Neural cell (in vitro differentiated cells): ENCODE data around the gene RBM19. TPM values are rescaled to one million over a fixed set of nuclear protein-coding genes. Genes with fewer than 3 reads are reported as not detected.
"Not testable (repeated sequence)": the region's sequence is repeated elsewhere in the genome, so short reads cannot be mapped to it uniquely, and the experiment has no call there.

Experiments
- H2AFZ ChIP-seq: fragments of 200-600, 300-800 bp; sonication (generic), shearing (Covaris generic); 2 replicates; pipeline ENCODE4 v1.6.0; 2014; ENCODE audit warnings: low read depth, mild to moderate bottlenecking, antibody characterized with exemption, low read length, moderate library complexity
- H3F3A ChIP-seq: fragments of 200-600 bp; shearing (Covaris generic); 2 replicates; pipeline ENCODE4 v1.6.1; 2016; ENCODE audit warnings: mild to moderate bottlenecking, moderate library complexity, mixed read lengths, antibody characterized with exemption, low read length; ENCODE audit not compliant: insufficient read depth, poor library complexity, severe bottlenecking
- H3K27ac ChIP-seq: fragments of 200-600, 300-800 bp; sonication (generic), shearing (Covaris generic); 2 replicates; pipeline ENCODE4 v1.5.1; 2014; ENCODE audit warnings: mild to moderate bottlenecking, low read length, moderate library complexity
- H3K27me3 ChIP-seq: fragments of 300-800, 200-600 bp; sonication (generic), shearing (Covaris generic); 2 replicates; pipeline ENCODE4 v1.6.0; 2014; ENCODE audit warnings: mild to moderate bottlenecking, low read depth, low read length, moderate library complexity; ENCODE audit not compliant: insufficient read depth
- H3K36me3 ChIP-seq: fragments of 300-800, 200-600 bp; sonication (generic), shearing (Covaris generic); 2 replicates; pipeline ENCODE4 v1.5.1; 2014; ENCODE audit warnings: mild to moderate bottlenecking, antibody characterized with exemption, low read length, moderate library complexity; ENCODE audit not compliant: insufficient read depth
- H3K4me2 ChIP-seq: fragments of 300-800, 200-600 bp; sonication (generic), shearing (Covaris generic); 2 replicates; pipeline ENCODE4 v1.6.0; 2014; ENCODE audit warnings: mild to moderate bottlenecking, low read length
- H3K4me3 ChIP-seq: fragments of 300-800, 200-600 bp; sonication (generic), shearing (Covaris generic); 2 replicates; pipeline ENCODE4 v1.5.1; 2014; ENCODE audit warnings: mild to moderate bottlenecking, low read length, moderate library complexity
- H3K79me2 ChIP-seq: fragments of 200-600 bp; shearing (Covaris generic); replicated peaks from 2 replicates; pipeline ENCODE4 v1.6.0; 2014; ENCODE audit warnings: mild to moderate bottlenecking, low read length, moderate library complexity; ENCODE audit not compliant: insufficient read depth
- H3K9ac ChIP-seq: fragments of 300-800, 200-600 bp; sonication (generic), shearing (Covaris generic); 2 replicates; pipeline ENCODE4 v1.6.1; 2016; ENCODE audit warnings: mild to moderate bottlenecking, low read length, mixed read lengths
- H3K9me2 ChIP-seq: fragments of 200-600 bp; shearing (Covaris generic); 2 replicates; pipeline ENCODE4 v1.6.1; 2016; ENCODE audit warnings: mild to moderate bottlenecking, low read length, mixed read lengths; ENCODE audit not compliant: insufficient read depth
- H3K9me3 ChIP-seq: fragments of 200-600, 300-800 bp; sonication (generic), shearing (Covaris generic); 2 replicates; pipeline ENCODE4 v1.6.1; 2016; ENCODE audit warnings: mild to moderate bottlenecking, mixed run types, low read length, moderate library complexity, mixed read lengths
- H4K20me1 ChIP-seq: fragments of 200-600 bp; shearing (Covaris generic); 2 replicates; pipeline ENCODE4 v1.6.1; 2016; ENCODE audit warnings: mild to moderate bottlenecking, mixed run types; ENCODE audit not compliant: insufficient read depth
- EP300 ChIP-seq: fragments of 450-650 bp; conservative IDR thresholded peaks from 2 replicates; pipeline ENCODE4 v1.6.1; 2014; ENCODE audit warnings: antibody characterized with exemption, mild to moderate bottlenecking, moderate library complexity; ENCODE audit not compliant: poor library complexity, severe bottlenecking
- EZH2 ChIP-seq: fragments of 200-600, 300-800 bp; shearing (Covaris generic), sonication (generic); IDR thresholded peaks from 2 replicates; pipeline ENCODE4 v1.6.1; 2014; ENCODE audit warnings: antibody characterized with exemption, low read length, borderline replicate concordance, mild to moderate bottlenecking; ENCODE audit not compliant: insufficient read depth, poor library complexity, severe bottlenecking
- MXI1 ChIP-seq: fragments of 450-650 bp; conservative IDR thresholded peaks from 2 replicates; pipeline ENCODE4 v1.6.1; 2014; ENCODE audit warnings: antibody characterized with exemption, mild to moderate bottlenecking; ENCODE audit not compliant: poor library complexity, severe bottlenecking
- SMC3 ChIP-seq: fragments of 450-650 bp; conservative IDR thresholded peaks from 2 replicates; pipeline ENCODE4 v1.6.1; 2014; ENCODE audit warnings: antibody characterized with exemption, mild to moderate bottlenecking, moderate library complexity; ENCODE audit not compliant: poor library complexity
- polyA plus RNA-seq: library from polyadenylated mRNA; depleted of rRNA; stranded (reverse); fragments of >200 nt; gene quantifications from 2 replicates; pipeline ENCODE4 v1.2.3, GENCODE V29; 2014
- TF ChIP-seq, protein P1 (sequence below): IDR thresholded peaks from 2 replicates; pipeline ENCODE4 v1.6.1; 2012; ENCODE audit warnings: borderline replicate concordance

RBM19 gene
- polyA plus RNA-seq, 1 donor from 2014 or later = 14.2 TPM

DNA sequence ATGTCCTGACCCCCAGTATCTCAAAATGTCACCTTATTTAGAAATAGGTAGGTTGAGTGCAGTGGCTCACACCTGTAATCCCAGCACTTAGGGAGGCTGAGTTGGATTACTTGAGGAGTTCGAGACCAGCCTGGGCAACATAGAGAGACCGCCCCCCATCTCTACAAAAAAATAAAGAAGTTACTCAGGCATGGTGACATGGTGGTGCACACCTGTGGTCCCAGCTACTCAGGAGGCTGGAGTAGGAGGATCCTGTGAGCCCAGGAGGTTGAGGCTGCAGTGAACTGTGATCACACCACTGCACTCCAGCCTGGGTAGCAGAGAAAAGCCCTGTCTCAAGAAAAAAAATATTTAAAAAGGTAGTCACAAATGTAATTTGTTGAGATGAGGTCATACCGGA, 27.9 kb upstream of the RBM19 start:
- no peaks in the 10 kb centered on the region for H3K79me2 ChIP-seq
- H3F3A ChIP-seq = no peaks in the 10 kb centered on the region
- TF ChIP-seq EP300 (no peak), MXI1 (no peak)

DNA sequence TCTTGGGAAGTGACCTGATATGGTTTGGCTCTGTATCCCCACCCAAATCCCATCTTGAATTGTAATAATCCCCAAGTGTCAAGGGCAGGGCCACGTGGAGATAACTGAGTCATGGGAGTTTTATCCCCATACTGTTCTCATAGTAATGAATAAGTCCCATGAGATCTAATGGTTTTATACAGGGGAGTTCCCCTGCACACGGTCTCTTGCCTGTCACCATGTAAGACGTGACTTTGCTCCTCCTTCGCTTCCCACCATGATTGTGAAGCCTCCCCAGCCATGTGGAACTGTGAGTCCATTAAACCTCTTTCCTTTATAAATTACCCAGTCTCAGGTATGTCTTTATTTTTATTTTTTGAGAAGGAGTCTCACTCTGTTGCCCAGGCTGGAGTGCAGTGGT, 26.6 kb upstream of the RBM19 start:
- not testable (repeated sequence) for H2AFZ ChIP-seq, H3K27me3 ChIP-seq

More for the DNA sequence above, 27.9 kb upstream of the RBM19 start:
- H3K27me3 ChIP-seq = no peaks in the 10 kb centered on the region
- no peaks in the 10 kb centered on the region for H3K9me2 ChIP-seq
- H3K9me3 ChIP-seq = no peaks in the 10 kb centered on the region
- no peak overlapping the region for H2AFZ ChIP-seq
- H3K9ac ChIP-seq = no peak overlapping the region
- H3K27ac ChIP-seq = no peak overlapping the region
- H3K4me2 ChIP-seq = no peak overlapping the region
- no peak overlapping the region for H3K4me3 ChIP-seq
- no peaks in the 10 kb centered on the region for H4K20me1 ChIP-seq
- H3K36me3 ChIP-seq = no peaks in the 10 kb centered on the region

DNA sequence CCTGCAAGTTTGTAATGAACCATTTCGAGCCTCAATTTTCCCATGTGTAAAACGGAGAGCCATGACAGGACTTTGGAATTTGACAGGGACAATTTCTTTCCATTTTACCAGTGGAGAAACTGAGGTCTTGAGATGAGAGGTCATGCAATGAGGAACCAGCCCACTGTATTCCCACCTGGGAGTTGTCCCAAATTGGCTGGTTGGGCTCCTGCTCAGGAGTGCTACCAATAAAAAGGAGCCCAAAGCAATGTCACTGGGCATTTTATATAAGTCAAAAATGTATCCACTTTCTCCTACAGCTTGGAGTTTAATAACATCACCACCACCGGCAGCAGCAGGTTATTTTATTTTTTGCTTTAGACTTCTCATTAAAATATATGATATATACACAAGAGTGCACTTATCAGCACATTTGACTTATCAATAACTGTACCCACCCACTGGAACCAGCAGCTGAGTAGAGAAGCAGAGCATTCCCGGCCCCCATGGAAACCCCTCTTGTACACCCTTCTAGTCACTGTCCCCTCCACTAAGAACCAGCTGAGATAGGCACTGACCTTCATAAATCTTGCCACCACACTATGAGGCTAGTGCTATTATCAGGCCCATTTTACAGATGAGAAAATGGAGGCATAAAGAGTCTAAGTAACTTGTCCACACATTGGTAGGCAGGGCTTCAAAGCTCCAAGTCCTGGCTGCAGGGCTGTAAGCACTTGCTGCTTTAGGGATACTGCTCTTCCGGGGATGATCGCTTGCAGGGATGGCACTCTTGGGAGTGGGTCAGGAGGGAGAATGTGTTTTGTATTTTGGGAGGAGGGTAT, 25.3 kb upstream of the RBM19 start:
- Histone ChIP-seq H3K36me3 (no peaks in the 10 kb centered on the region), H3K4me2 (no peak overlapping the region), H2AFZ (no peak overlapping the region), H3K27me3 (no peaks in the 10 kb centered on the region), H3K4me3 (no peak overlapping the region), H3K79me2 (no peaks in the 10 kb centered on the region), H3F3A (no peaks in the 10 kb centered on the region), H4K20me1 (no peaks in the 10 kb centered on the region), H3K9ac (no peak overlapping the region), H3K9me2 (no peaks in the 10 kb centered on the region), H3K27ac (no peak overlapping the region), H3K9me3 (no peaks in the 10 kb centered on the region)
- TF ChIP-seq EZH2 (no peak), SMC3 (no peak), EP300 (no peak), MXI1 (no peak)
- TF ChIP-seq, protein P1, sequence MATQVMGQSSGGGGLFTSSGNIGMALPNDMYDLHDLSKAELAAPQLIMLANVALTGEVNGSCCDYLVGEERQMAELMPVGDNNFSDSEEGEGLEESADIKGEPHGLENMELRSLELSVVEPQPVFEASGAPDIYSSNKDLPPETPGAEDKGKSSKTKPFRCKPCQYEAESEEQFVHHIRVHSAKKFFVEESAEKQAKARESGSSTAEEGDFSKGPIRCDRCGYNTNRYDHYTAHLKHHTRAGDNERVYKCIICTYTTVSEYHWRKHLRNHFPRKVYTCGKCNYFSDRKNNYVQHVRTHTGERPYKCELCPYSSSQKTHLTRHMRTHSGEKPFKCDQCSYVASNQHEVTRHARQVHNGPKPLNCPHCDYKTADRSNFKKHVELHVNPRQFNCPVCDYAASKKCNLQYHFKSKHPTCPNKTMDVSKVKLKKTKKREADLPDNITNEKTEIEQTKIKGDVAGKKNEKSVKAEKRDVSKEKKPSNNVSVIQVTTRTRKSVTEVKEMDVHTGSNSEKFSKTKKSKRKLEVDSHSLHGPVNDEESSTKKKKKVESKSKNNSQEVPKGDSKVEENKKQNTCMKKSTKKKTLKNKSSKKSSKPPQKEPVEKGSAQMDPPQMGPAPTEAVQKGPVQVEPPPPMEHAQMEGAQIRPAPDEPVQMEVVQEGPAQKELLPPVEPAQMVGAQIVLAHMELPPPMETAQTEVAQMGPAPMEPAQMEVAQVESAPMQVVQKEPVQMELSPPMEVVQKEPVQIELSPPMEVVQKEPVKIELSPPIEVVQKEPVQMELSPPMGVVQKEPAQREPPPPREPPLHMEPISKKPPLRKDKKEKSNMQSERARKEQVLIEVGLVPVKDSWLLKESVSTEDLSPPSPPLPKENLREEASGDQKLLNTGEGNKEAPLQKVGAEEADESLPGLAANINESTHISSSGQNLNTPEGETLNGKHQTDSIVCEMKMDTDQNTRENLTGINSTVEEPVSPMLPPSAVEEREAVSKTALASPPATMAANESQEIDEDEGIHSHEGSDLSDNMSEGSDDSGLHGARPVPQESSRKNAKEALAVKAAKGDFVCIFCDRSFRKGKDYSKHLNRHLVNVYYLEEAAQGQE = no peak

More for the DNA sequence above, 26.6 kb upstream of the RBM19 start:
- H3K4me3 ChIP-seq, H3K9me3 ChIP-seq, H4K20me1 ChIP-seq, H3K9me2 ChIP-seq, H3K4me2 ChIP-seq, H3K9ac ChIP-seq, H3K27ac ChIP-seq, H3K79me2 ChIP-seq, H3K36me3 ChIP-seq, H3F3A ChIP-seq: not testable (repeated sequence)
